ENCODE data around the gene ZBTB22.

DNA sequence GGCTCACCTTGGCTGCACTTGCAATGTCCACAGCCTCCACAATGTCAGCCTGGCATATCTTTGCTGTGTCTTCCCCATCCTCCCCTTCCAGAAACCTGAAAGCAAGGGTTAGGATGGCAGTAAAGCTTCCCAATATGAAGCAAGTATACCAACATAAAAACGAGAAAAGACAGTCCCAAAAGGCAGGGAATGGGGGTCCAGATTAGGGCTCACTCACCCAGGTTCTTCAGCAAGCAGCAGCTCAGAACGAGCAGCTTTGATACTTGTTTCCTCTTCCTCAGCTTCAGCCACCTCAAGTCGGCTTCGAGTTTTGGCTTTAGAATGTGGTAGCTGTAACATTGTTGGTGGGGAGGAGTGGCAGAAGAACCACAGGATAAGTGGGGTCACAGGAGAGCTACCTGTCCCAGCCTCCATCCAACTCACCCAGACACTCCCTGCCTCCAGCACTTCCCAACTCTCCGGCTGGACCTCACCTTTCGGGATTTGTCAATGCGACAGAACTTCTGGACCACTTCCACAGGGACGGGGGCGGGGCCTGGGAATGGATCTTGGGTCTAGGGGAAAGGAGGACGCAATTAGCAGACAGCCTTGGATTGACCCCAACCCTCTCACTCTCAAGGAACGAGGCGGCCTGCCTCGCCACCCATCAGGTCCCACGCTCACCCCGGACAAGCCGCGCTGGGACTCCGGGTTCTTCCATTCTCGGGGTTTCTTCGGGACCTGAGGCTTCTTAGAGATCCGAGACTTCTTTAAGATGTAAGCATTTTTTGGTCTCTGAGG, 29.2 kb downstream of the ZBTB22 start:
- TF ChIP-seq POLR2A (IDR thresholded peaks at IDR 0.05) = no peak
- TF ChIP-seq, protein P1, sequence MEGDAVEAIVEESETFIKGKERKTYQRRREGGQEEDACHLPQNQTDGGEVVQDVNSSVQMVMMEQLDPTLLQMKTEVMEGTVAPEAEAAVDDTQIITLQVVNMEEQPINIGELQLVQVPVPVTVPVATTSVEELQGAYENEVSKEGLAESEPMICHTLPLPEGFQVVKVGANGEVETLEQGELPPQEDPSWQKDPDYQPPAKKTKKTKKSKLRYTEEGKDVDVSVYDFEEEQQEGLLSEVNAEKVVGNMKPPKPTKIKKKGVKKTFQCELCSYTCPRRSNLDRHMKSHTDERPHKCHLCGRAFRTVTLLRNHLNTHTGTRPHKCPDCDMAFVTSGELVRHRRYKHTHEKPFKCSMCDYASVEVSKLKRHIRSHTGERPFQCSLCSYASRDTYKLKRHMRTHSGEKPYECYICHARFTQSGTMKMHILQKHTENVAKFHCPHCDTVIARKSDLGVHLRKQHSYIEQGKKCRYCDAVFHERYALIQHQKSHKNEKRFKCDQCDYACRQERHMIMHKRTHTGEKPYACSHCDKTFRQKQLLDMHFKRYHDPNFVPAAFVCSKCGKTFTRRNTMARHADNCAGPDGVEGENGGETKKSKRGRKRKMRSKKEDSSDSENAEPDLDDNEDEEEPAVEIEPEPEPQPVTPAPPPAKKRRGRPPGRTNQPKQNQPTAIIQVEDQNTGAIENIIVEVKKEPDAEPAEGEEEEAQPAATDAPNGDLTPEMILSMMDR (IDR thresholded peaks at IDR 0.05 in 8 of 11, conservative IDR thresholded peaks at IDR 0.05 in 3 of 11) = no peak
